T-helper 2 cell (primary cell): ENCODE measurements around the gene RALY.

ENCODE experiments used
- DNase-seq, 5 experiments: peaks; one replicate each; pipeline versions ENCODE4 v3.0.0 to v3.0.0-alpha.2; 2012 to 2022

Gene RALY

DNA sequence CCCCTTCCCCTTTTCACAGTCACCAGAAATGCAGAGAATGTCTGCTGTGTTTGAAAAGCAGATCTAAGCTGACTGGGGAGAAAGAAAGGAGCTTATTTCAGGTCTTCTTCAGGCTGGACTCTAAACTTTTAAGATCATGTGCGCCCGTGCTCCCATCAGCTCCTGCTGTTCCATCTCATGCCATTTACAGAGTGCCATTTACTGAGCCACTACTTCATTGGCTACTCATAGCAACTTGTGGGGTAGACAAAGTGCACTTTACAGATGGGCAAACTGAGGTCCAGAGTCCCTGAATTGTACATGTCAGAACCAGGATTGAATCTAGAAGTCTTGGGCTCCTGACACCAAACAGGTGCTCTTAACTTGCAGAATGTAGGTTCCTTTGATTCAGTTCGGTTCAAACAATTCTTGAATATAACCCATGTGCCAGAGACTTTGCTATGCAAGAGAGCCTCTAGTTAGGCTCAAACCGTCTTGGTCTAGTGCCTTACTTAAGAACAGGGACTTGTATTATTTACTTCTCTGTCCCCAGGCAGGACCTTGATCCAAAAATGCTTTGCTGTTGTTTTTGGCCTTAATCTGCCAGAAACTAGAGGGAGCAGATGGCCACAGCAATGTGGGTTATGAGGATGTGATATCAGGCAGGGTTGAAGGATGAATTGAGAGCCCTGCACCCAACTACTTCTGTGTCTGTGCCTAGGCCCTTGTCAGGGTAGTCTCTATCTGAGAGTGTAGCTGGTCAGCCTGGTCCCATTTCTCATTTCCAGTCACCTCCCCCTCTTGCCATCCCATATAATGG lies 56.4 kb downstream of the RALY start:
- DNase-seq: no peak

DNA sequence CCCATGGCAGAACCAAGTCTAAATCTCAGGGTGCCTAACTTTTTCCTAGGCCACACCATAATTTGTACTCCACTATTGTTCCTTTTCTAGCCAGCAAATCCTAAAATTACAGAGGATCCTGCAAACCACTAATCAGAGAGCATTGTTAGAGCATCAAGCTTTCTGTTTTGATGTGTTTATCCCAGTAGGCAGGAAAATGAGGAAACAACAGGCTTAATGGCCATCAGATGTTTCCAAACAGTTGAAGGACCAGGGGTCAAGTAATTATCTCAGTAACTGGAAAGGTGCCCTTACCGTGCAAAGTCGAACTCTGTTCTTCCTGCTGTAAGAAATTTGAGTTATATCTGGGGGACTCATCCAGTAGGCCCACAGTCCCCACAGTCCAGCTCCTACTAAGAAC lies 58.7 kb downstream of the RALY start:
- DNase-seq: no peak

DNA sequence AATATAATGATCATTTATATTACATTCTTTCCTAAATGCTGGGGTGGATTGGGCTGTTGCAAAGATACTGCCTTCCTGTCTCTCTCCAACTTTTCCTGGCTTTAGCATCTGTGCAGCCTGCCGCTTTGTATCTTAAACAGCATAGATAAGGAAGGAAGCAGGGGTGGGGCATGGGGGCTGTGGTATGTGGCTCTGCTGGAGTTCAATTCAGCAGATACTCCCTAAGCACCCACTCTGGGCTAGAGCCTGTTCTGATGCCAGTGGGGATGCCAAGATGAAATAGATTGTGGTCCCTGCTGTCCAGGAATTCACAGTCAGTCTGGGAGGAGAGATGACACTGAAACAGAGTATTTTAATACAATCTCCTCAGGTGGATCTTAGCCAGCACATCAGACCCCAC lies 61.6 kb downstream of the RALY start:
- DNase-seq: no peak

DNA sequence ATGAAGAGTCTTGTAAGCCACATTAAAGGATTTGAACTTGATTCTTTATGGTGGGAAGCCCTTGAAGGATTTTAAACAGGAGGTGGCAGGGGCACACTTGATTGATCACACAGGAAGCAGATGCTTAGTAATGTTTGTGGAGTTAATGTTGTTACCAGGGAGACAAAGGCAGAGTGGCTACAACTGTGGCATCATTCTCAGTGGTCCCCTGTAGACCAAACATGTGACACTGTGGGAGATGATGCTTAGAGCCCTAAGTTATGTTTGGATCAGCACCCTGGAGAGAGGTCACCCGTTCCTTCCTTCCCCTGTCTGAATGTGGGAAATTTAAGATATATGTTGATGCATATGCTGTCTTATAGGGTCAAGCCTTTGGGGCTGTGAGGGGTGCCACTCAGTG lies 65.1 kb downstream of the RALY start:
- DNase-seq: peak in 2 of 5 experiments; percentile 22 to 31

DNA sequence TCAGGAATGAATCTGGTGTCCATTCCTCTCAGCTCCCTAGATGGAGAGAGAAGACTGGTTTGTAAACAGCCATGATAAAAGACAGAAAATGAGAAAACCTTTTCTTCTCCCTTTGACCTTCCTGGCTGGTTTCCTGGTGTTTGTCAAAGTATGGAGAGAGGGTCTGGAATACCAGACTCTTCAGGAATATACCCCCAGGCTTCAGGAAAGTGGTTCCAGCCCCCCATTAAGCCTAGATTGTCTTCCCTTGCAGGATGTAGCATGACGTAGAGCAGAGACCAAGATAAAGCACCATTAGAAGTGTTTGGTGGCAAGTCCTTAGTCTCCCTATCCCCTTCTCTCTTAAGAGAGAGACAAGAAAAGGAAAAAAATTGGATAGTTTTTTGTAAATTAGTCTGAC lies 67.3 kb downstream of the RALY start:
- DNase-seq: no peak

- DNase-seq: no peak
Observed at GRCh38 chr20:34061695-34062094, 68.0 kb downstream of the RALY start.

GRCh38 chr20:34062570-34063482 lies 69.1 kb downstream of the RALY start:
- DNase-seq: no peak

DNA sequence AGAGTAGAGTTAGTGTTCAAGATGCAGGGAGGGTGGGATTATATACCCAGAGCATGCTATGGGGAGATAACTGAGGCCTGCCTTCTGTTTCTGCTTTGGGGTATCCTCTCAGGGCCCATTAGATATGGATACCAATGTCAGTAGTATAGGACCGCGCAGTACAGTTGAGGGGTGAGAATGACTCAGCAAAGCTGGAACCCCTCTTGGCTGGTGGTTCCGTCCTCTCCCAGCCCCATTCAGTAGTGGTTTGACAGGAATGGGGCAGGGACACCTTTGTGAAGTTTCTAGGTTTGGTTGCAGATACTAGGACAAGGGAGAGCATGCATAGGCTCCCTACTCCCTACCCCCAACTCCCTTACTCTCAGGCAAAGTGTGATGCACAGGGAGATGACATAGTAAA lies 70.6 kb downstream of the RALY start:
- no peak for DNase-seq

DNA sequence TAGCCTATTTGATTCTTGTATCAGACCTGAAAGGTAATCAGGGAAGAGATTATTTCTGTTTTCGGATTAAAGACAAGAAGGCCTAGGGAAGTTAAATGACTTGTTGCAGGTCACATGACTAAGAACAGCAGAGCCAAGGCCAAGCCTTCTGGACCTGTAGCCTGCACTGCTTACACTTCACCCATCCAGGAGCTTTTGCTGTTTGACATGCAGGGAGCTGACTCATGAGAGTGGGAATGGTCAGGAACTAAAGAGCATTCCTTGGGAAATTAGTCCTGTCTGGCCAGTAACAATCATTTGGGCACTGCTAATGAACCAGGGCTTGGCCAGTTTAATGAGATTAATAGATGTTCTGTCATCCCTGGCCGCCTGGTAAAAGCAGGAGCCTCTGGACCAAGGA lies 71.5 kb downstream of the RALY start:
- DNase-seq: no peak

DNA sequence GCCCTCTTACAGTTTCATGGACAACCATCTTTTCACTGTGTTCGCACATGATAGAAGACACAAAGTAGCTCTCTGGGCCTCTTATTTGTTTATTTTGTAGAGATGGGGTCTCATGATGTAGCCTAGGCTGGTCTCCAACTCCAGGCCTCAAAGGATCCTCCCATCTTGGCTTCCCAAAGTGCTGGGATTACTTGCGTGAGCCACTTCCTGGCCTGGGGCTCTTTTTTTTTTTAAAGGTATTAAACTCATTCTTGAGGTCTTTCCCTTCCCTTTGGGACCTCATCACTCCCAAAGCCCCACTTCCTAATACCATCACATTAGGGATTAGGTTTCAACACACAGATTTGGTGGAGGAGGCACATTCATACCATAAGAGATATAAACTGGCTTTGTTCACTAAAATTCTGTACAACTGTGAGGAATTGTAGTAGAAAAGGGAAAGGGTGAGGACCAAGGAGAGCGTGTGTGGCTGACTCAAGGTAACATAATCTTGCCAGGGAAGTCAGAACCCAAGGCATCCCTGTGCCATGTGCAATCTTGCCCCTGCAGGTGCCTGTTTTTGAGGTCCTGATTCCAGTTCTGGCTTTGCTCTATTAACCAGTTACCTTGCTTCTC lies 72.9 kb downstream of the RALY start:
- no peak for DNase-seq

GRCh38 chr20:34068001-34068400 lies 74.3 kb downstream of the RALY start:
- no peak for DNase-seq

DNA sequence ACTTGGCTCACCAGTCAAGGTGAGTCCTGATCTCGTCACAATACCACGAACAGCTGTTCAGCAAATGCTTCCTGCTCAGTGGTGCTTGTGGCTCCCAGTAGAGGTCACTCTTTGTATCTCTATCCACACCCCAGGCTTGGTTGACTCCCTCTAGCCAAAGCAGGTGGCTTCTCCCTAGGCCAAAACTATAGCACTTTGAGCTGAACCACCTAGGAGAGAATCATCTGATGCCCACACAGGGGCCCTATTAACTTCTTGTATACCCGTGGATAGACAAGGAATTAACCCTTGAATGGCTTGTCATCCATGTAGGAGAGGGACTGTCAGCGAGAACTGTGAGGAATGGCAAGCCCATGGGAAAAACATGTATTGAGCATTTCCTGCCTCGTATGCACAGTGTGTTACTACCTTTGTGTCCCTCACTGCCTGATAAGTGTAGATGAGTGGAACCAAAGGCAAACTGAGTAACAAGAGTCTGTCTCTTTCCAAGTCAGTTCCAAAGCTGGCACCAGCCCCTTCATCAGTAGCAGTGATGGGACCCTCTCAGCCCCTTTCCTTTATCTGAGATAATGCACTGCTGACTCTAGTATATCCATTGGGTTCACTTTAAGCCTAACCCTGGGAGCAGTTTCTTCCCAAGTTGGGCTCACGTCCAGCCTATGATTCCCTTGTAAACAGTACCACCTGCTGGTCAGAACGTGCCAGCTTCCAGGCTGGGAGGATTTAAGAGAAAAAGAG lies 75.8 kb downstream of the RALY start:
- DNase-seq: peak in 4 of 5 experiments; percentile 12 to 64 (median 28)

DNA sequence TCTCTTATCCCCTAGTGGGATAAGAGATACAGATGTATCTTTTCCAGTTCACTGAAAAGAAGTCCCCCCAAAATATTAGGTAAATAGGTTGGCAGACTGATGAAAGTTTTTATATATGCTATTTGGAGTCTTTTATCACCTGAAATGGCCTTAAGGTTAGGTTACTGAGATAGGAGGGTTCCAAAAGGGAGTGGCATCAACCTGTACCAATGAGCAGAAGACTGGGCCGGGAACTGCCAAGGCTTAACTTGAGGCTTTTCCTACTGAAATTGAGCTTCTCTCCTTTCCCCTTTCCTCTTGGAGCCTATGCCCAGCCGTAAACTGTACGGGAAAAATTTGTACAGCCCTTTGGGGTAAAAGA lies 76.3 kb downstream of the RALY start:
- no peak for DNase-seq

- DNase-seq: no peak
Observed at GRCh38 chr20:34070859-34071258, 77.1 kb downstream of the RALY start.

DNA sequence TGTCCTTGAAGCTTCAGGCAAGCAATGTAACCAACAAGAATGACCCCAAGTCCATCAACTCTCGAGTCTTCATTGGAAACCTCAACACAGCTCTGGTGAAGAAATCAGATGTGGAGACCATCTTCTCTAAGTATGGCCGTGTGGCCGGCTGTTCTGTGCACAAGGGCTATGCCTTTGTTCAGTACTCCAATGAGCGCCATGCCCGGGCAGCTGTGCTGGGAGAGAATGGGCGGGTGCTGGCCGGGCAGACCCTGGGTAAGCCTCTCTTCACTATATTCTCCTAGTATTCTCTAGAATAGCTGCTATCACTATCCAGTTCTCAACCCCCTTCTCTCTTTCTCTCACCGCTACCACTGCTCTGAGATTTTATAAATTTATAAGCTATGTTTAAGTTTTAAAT lies 78.4 kb downstream of the RALY start:
- no peak for DNase-seq

DNA sequence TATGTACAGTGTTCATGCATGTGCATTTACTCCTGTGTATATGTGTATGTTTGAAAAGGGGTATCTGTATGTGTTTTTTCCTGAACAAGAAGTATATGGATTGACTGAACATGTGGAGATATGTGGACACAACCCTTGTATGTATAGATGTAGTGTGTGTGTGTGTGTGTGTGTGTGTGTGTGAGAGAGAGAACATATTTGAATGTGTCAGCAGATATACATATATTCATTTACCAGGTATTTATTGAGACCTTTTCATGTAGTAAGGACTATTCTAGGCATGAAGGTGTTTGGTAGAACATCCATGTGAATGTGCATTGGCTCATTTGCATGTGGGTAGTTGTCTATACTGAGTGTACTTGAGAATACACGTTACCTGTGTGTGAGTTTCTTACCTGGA lies 79.1 kb downstream of the RALY start:
- DNase-seq: no peak

DNA sequence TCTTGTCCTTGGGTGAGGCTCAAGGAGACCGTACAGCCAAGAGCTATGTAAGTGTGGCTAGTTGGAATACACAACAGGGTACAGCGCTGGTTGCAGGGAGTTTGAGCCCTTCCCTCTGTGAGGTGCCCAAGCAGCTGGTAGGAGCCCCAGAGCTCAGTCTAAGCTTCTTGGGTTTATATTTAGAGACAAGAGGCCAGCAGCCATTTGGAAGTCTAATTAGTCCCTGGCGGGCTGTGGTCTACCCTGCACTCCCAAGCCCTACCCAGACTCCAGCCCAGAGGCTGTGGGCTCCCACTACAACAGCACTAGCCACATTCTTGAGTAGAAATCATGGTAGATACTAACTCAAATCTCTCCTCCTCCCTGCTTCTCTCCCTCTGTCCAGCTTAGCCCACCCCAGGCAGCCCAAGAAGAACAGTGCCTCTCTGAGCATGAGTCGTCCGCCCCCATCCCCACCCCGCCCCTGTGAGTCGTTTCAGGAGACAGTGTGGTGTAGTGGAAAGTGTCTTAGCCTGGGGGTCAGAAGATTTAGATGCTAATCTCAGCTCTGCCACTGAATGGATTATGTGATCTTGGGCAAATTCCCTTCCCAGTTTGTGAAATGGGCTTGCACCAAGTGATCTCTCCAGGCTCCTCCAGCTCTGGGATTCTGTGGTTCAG lies 80.5 kb downstream of the RALY start:
- DNase-seq: peak in 1 of 5 experiments; percentile 14

DNA sequence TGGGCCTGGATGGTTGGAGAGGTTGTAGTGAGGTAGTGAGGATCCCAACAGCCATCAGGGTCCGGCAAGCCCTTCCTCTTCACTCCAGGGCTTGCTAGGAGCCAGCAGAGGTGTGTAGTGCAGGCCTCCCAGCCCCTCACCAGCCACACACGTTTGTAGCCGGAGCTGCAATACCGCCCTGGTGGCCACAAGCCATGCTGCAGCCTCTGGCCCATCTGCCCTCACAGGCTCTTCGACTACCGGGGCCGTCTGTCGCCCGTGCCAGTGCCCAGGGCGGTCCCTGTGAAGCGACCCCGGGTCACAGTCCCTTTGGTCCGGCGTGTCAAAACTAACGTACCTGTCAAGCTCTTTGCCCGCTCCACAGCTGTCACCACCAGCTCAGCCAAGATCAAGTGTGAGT lies 81.9 kb downstream of the RALY start:
- no peak for DNase-seq

- no peak for DNase-seq
Observed at GRCh38 chr20:34076952-34077351, 83.2 kb downstream of the RALY start.

- no peak for DNase-seq
Observed at GRCh38 chr20:34078540-34078939, 84.8 kb downstream of the RALY start.

DNA sequence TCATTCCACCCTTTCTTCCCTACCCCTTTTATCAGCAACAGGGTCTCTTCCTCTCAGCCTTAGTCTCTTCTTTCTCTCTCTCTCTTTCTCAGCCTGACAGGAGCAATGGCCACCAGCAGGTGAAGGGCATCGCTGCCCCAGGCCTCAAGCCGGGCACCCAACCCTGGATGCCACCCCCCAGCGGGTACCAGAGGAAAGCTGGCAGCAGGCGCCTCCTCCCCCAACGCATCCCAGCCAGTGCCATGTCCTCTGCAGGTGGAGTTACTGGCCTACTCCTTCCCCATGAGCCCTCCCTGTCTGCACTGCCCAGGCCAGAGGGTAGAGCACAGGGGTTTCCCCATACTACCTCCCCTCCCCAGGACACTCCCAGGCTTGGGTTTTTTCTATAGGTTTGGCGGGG lies 86.1 kb downstream of the RALY start:
- no peak for DNase-seq

- no peak for DNase-seq
Observed at GRCh38 chr20:34082232-34082887, 88.6 kb downstream of the RALY start.
